ENCODE results near the gene LGR6.

DNA sequence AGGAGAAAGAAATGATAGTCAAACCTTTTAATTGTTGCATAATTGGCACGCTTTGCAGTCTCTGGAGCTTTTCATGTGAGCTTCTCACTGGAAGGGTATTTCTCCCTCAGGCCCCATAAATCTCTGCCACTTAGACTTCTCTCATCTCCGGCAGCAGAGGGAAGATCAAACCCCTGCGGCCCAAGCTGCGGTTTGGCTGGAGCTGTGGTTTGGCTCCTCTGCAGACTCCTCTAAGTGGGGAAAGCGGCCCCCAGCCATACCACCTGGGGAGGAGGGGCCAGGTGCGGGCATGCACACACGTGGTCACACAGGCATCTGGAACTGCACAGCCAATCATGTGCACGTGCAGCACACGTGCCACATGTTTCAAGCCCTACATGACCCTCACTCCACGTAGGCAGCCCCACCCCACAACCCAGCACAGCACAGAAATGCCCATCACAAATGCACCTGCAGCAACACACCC lies 89.8 kb downstream of the LGR6 start:
- TF ChIP-seq CTCF (IDR thresholded peaks at IDR 0.05) (no peak), EZH2 (IDR thresholded peaks at IDR 0.05; ENCODE audit: borderline replicate concordance, insufficient read depth, low read depth, low read length, poor library complexity, severe bottlenecking) (no peak)
